CD4-positive, alpha-beta memory T cell (primary cell): ENCODE data around the gene PSME3IP1. TPM values are rescaled to one million over a fixed set of nuclear protein-coding genes. Genes with fewer than 3 reads are reported as not detected.

Experiments used
- CTCF ChIA-PET: fragments of 350-600 bp; sonication (Branson Sonifier 250); formaldehyde crosslinking; loops from one replicate; lab custom pipeline; 2021; ENCODE audit warnings: inconsistent platforms; ENCODE audit not compliant: partially characterized antibody; lab: Charles Lee
- POLR2A ChIA-PET: fragments of 350-600 bp; sonication (Branson Sonifier 250); formaldehyde crosslinking; loops from one replicate; lab custom pipeline; 2021; ENCODE audit not compliant: partially characterized antibody; lab: Charles Lee
- DNase-seq, 5 donors: peaks; one replicate each; pipeline versions ENCODE4 v3.0.0 to v3.0.0-alpha.2; 2020 to 2022; ENCODE audit warnings: mixed read lengths in 1 of 5
- H3K27ac ChIP-seq: one replicate; pipeline ENCODE4 v1.7.0; 2013; ENCODE audit warnings: low read depth, low read length
- H3K27me3 ChIP-seq: 2 replicates; pipeline ENCODE4 v1.7.0; 2013; ENCODE audit warnings: mild to moderate bottlenecking, low read length, moderate library complexity; ENCODE audit not compliant: insufficient read depth
- H3K36me3 ChIP-seq: 2 replicates; pipeline ENCODE4 v1.7.0; 2013; ENCODE audit warnings: mild to moderate bottlenecking, low read length, moderate library complexity; ENCODE audit not compliant: insufficient read depth
- H3K4me1 ChIP-seq: 2 replicates; pipeline ENCODE4 v1.7.0; 2013; ENCODE audit warnings: mild to moderate bottlenecking, low read length, moderate library complexity; ENCODE audit not compliant: insufficient read depth
- H3K4me3 ChIP-seq, 2 donors: one replicate each; pipeline ENCODE4 v1.7.0; 2013; ENCODE audit warnings: low read length in 2 of 2, mild to moderate bottlenecking in 1 of 2
- H3K9me3 ChIP-seq, 2 donors: one replicate each; pipeline ENCODE4 v1.7.0; 2013; ENCODE audit warnings: low read length in 2 of 2, control low read depth in 1 of 2; ENCODE audit not compliant: control insufficient read depth in 1 of 2
- H3K27ac Mint-ChIP-seq, 7 donors: one replicate each; pipeline ENCODE4 v1.8.0; 2020 to 2021; ENCODE audit warnings: mixed read lengths in 7 of 7, mild to moderate bottlenecking in 6 of 7, inconsistent platforms in 3 of 7, moderate library complexity in 3 of 7
- H3K27me3 Mint-ChIP-seq, 2 donors: one replicate each; pipeline ENCODE4 v1.8.0; 2020 to 2021; ENCODE audit warnings: mixed read lengths in 2 of 2
- H3K36me3 Mint-ChIP-seq, 2 donors: one replicate each; pipeline ENCODE4 v1.8.0; 2020 to 2021; ENCODE audit warnings: mixed read lengths in 2 of 2, inconsistent platforms in 1 of 2, mild to moderate bottlenecking in 1 of 2
- H3K4me1 Mint-ChIP-seq, 4 donors: one replicate each; pipeline ENCODE4 v1.8.0; 2020 to 2021; ENCODE audit warnings: mixed read lengths in 4 of 4, mild to moderate bottlenecking in 1 of 4
- H3K4me3 Mint-ChIP-seq, 8 donors: one replicate each; pipeline ENCODE4 v1.8.0; 2020 to 2021; ENCODE audit warnings: mixed read lengths in 8 of 8, mild to moderate bottlenecking in 7 of 8, moderate library complexity in 6 of 8, inconsistent platforms in 3 of 8
- H3K9me3 Mint-ChIP-seq, 8 donors: one replicate each; pipeline ENCODE4 v1.8.0; 2020 to 2021; ENCODE audit warnings: mixed read lengths in 8 of 8, mild to moderate bottlenecking in 5 of 8, inconsistent platforms in 3 of 8, moderate library complexity in 1 of 8
- intact Hi-C: fragments of 100-400 bp; cut with micrococcal nuclease; formaldehyde crosslinking; loops from one replicate; pipeline ENCODE4 v1.15.1; 2023
- polyA plus RNA-seq, 2 donors: library from polyadenylated mRNA; unstranded; fragments of 300-500 nt; fragmentation: Illumina TruSeq; gene quantifications; one replicate each; pipeline ENCODE4 v1.2.3, GENCODE V29; 2021
- total RNA-seq, 2 experiments: library from RNA; stranded (reverse); gene quantifications; one replicate each; pipeline ENCODE4 v1.2.3, GENCODE V29; 2021

Gene PSME3IP1
- total and polyA plus RNA-seq, 4 experiments from 2014 or later: 59.9 to 157 (median 106) TPM

DNA sequence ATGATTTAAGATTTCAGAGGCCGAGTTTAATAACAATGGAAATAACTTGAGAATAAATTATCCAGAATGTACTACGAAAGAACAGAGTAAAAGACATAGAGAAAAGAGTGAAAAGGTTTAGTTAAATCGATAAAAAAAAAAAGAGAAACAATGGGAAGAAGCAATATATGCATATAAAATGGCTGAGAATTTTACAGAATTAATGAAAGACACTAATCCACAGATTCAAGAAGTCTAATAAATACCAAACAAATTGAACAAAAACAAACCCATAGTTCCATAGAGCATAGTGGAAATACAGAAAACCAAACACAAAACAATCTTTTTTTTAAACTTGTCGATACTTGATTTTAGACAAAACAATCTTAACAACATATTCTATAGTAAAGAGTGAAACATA is 1.7 kb downstream of the PSME3IP1 start:
- Histone ChIP-seq H3K27ac (no peak overlapping the region), H3K9me3 (no peaks in the 10 kb centered on the region), H3K4me1 (peaks cover 41% of the 10 kb centered on the region), H3K4me3 (no peak overlapping the region), H3K27me3 (no peaks in the 10 kb centered on the region), H3K36me3 (no peaks in the 10 kb centered on the region)
- Mint-ChIP-seq H3K36me3 (peaks cover 0 to 24% of the 10 kb centered on the region in 2 donors), H3K27ac (peak overlapping the region in 4 of 7 donors; percentile 39 to 95 (median 73)), H3K4me3 (peak overlapping the region in 7 of 8 donors; percentile 54 to 99 (median 97)), H3K27me3 (no peaks in the 10 kb centered on the region), H3K9me3 (no peaks in the 10 kb centered on the region), H3K4me1 (peaks cover 30 to 53% (median 40%) of the 10 kb centered on the region in 4 donors)
- CTCF ChIA-PET: interaction anchor here (0.9 to 1.3 kb wide), 3 partner anchors 13 to 336 kb away, joined by 3 to 4 read pairs (median 3); no protein-coding TSS in a partner anchor
- intact Hi-C loops: loop anchor here (10.0 kb wide), 1 partner anchor 261 kb away; the partner anchor contains the start of genes CIAPIN1 and COQ9
- no peak for DNase-seq
- POLR2A ChIA-PET: interaction anchor here (1.6 kb wide), 1 partner anchor 252 kb away, joined by 4 read pairs; the partner anchor contains the start of gene HERPUD1

DNA sequence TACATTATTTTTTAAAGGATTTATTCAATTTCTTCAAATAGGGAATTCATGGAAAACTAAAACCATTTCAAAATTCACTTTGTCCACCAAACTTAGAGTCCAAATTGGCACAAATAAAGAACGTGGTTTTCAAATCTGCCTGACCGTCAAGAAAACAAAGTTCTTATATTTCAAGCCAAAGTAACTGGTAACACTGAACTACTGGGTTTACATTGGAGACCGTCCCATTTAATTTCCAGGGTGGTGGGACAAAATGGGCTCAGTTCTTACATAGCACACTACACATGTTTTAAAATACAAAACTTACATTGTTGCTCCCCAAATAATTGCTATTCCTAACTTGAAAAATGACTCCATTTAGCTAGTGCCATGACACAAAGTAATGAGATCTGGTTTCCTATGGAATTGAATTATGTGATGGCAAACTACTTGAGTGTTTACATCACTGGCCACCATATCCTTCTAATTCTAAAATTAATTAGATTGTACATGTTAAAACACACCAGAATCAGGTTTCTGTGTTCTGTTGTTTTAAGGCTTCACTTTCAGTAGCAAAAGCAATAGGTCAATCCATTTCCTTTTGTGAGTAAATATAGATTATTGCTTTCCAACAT is 6.5 kb downstream of the PSME3IP1 start:
- DNase-seq: no peak
- Mint-ChIP-seq H3K4me3 (no peak overlapping the region), H3K36me3 (peaks cover 5 to 15% of the 10 kb centered on the region in 2 donors), H3K9me3 (no peaks in the 10 kb centered on the region), H3K27me3 (no peaks in the 10 kb centered on the region), H3K27ac (no peak overlapping the region), H3K4me1 (peaks cover 8 to 22% (median 12%) of the 10 kb centered on the region in 4 donors)
- no peaks in the 10 kb centered on the region for H3K9me3 ChIP-seq
- no peaks in the 10 kb centered on the region for H3K36me3 ChIP-seq
- H3K27me3 ChIP-seq: no peaks in the 10 kb centered on the region
- no peak overlapping the region for H3K27ac ChIP-seq
- ChIA-PET POLR2A (no interaction called here), CTCF (interaction anchor here (1.3 kb wide), 1 partner anchor 240 kb away, joined by 3 read pairs; no protein-coding TSS in a partner anchor)
- H3K4me3 ChIP-seq: no peak overlapping the region
- intact Hi-C loops: no loop called here
- peaks cover 12% of the 10 kb centered on the region for H3K4me1 ChIP-seq

DNA sequence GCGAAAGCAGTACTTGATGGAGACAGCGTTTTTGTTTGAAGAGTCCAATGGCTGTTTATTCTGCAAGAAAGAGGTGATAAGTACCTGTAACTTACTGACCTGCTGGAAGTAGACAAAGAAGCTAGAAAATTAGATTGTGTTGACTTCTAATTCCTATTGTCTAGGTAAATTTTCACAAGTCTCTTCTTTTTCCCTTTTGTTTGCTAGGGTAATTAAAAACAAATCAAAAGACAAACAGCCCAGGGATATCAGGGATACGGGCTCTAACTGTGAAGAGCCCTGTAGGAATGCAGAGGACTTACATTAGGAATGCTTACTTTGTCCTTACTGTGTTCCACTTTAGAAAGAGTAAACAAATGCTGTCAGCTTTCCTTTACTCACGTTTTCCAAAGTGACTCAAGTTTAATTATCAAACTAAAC is 7.0 kb downstream of the PSME3IP1 start:
- no peaks in the 10 kb centered on the region for H3K27me3 Mint-ChIP-seq
- ChIA-PET CTCF (no interaction called here), POLR2A (no interaction called here)
- Histone ChIP-seq H3K27ac (no peak overlapping the region), H3K27me3 (no peaks in the 10 kb centered on the region), H3K36me3 (no peaks in the 10 kb centered on the region), H3K4me1 (peaks cover 8% of the 10 kb centered on the region), H3K9me3 (no peaks in the 10 kb centered on the region), H3K4me3 (no peak overlapping the region)
- H3K4me1 Mint-ChIP-seq: peaks cover 3 to 18% (median 7%) of the 10 kb centered on the region in 4 donors
- H3K9me3 Mint-ChIP-seq: no peaks in the 10 kb centered on the region
- no peak overlapping the region for H3K27ac Mint-ChIP-seq
- H3K36me3 Mint-ChIP-seq: peaks cover 7 to 16% of the 10 kb centered on the region in 2 donors
- DNase-seq: no peak
- intact Hi-C loops: no loop called here
- no peak overlapping the region for H3K4me3 Mint-ChIP-seq

DNA sequence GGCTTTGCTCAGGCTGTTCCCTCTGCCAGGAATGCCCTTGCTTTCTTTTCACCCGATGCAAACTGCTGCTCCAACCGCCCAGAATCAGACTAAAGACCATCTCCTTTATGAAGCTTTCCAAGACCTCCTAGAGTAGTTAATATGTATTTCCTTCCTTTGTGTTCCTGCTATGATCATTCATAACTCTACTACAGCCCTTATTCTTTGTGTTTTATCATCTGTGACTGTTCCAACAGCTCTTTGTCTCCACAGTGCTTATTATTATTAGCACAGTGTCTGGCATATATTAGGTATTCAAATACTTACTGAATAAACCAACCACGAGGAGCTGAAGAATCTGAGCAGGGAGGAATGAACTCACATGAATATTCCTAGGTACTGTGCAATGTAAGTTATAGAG is 7.6 kb downstream of the PSME3IP1 start:
- H3K27me3 ChIP-seq: no peaks in the 10 kb centered on the region
- no peaks in the 10 kb centered on the region for H3K36me3 ChIP-seq
- Mint-ChIP-seq H3K27ac (peak overlapping the region in 3 of 7 donors; percentile 8 to 68 (median 18)), H3K27me3 (no peaks in the 10 kb centered on the region), H3K36me3 (peaks cover 10 to 18% of the 10 kb centered on the region in 2 donors), H3K4me3 (no peak overlapping the region), H3K4me1 (peaks cover 0 to 16% (median 7%) of the 10 kb centered on the region in 4 donors), H3K9me3 (no peaks in the 10 kb centered on the region)
- peaks cover 3% of the 10 kb centered on the region for H3K4me1 ChIP-seq
- no peak overlapping the region for H3K4me3 ChIP-seq
- ChIA-PET POLR2A (no interaction called here), CTCF (interaction anchor here (0.7 kb wide), 1 partner anchor 82 kb away, joined by 3 read pairs; no protein-coding TSS in a partner anchor)
- intact Hi-C loops: no loop called here
- H3K9me3 ChIP-seq: no peaks in the 10 kb centered on the region
- DNase-seq: no peak
- no peak overlapping the region for H3K27ac ChIP-seq

DNA sequence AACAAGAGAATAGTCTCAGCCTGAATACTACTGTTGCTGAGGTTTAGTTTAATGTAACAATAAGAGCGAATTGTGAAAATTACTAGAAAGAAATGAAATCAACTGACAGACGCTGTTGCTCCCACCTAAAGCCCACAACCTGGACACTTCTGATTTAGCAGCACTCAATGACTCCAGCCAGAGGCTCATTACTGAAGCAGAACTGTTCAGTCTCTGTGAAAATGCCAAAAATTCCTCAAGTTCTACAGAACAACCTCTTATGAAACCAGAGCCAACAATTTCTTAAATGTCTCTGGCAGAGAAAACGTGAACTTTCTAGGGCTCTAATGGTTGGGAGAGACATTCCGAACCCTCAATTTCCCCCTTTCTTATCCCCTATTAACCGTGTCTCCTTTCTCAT is 9.9 kb downstream of the PSME3IP1 start:
- peak overlapping the region in 2 of 7 donors; percentile 2 to 77 for H3K27ac Mint-ChIP-seq
- POLR2A ChIA-PET: no interaction called here

DNA sequence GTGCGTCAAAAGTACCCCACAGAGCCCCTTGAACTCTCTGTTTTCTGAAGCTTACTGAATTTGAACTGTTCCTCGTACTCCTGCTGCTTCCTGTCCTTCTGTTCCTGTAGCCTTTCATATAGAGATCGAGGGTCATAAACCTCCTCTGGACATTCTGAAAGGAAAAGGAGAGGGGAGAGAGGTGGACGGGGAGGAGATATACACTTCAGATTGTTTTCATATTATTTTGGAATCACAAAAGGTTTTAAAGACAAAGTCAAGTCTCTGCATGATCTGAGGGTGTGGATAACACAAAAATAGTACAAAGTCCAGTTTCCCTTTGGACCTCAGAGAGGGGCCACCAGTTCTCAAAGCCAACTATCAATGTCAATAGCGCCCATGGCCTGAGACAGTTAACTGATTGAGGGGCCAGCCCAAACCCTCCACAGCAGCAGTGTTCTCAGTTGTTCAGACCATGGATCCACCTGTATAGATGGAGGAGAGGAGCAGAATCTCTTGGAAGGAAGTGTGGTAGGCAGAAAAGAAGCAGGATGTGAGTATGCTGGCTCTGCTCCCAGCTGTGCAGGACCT is 13.0 kb downstream of the PSME3IP1 start:
- CTCF ChIA-PET: interaction anchor here (1.2 kb wide), 1 partner anchor 28 kb away, joined by 3 read pairs; no protein-coding TSS in a partner anchor
- H3K4me1 ChIP-seq: peaks cover 2% of the 10 kb centered on the region
- Mint-ChIP-seq H3K27ac (no peak overlapping the region), H3K9me3 (no peaks in the 10 kb centered on the region), H3K27me3 (no peaks in the 10 kb centered on the region), H3K4me3 (no peak overlapping the region), H3K4me1 (peaks cover 0 to 9% (median 5%) of the 10 kb centered on the region in 4 donors), H3K36me3 (peaks cover 40 to 52% of the 10 kb centered on the region in 2 donors)
- DNase-seq: no peak
- no peak overlapping the region for H3K27ac ChIP-seq
- H3K9me3 ChIP-seq: no peaks in the 10 kb centered on the region
- peaks cover 32% of the 10 kb centered on the region for H3K36me3 ChIP-seq
- intact Hi-C loops: no loop called here
- H3K4me3 ChIP-seq: no peak overlapping the region
- POLR2A ChIA-PET: no interaction called here
- no peaks in the 10 kb centered on the region for H3K27me3 ChIP-seq

More for the DNA sequence above, 9.9 kb downstream of the PSME3IP1 start:
- no peak overlapping the region for H3K27ac ChIP-seq
- no peaks in the 10 kb centered on the region for H3K27me3 ChIP-seq
- H3K4me1 ChIP-seq: no peaks in the 10 kb centered on the region
- Mint-ChIP-seq H3K36me3 (peaks cover 29 to 38% of the 10 kb centered on the region in 2 donors), H3K9me3 (no peaks in the 10 kb centered on the region), H3K4me3 (no peak overlapping the region), H3K27me3 (no peaks in the 10 kb centered on the region), H3K4me1 (peaks cover 0 to 9% (median 3%) of the 10 kb centered on the region in 4 donors)
- no peak for DNase-seq
- intact Hi-C loops: no loop called here
- peaks cover 19% of the 10 kb centered on the region for H3K36me3 ChIP-seq
- CTCF ChIA-PET: no interaction called here
- no peaks in the 10 kb centered on the region for H3K9me3 ChIP-seq
- H3K4me3 ChIP-seq: no peak overlapping the region

DNA sequence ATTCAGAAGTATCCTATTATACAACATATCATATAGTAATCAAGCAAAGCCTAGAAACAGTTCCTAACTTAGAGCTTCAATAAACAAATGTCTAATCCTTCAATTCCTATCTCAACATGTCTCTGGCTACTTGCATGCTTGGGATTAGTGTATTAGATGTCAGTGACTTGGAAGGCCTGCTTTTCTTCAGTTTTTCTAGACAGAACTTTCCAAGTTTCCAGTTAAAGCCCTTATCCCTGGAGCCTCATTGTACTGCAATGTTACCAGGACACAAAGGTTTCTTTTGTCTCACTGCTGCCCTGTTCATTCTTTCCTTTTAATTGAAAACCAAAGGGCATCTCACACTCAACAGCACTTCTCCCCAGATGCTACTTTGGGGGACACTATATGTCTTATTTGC is 16.5 kb downstream of the PSME3IP1 start:
- Mint-ChIP-seq H3K27me3 (no peaks in the 10 kb centered on the region), H3K9me3 (no peaks in the 10 kb centered on the region), H3K36me3 (peaks cover 48 to 68% of the 10 kb centered on the region in 2 donors), H3K27ac (no peak overlapping the region), H3K4me1 (peaks cover 7 to 16% (median 11%) of the 10 kb centered on the region in 4 donors), H3K4me3 (no peak overlapping the region)
- ChIA-PET CTCF (interaction anchor here (1.2 to 5.5 kb wide), 4 partner anchors 77 to 204 kb away, joined by 6 to 60 read pairs (median 43); partner anchors contain the start of gene CPNE2), POLR2A (no interaction called here)
- H3K27ac ChIP-seq: no peak overlapping the region
- intact Hi-C loops: loop anchor here (5.0 kb wide), 1 partner anchor 42 kb away; no protein-coding TSS in a partner anchor
- peaks cover 5% of the 10 kb centered on the region for H3K4me1 ChIP-seq
- H3K27me3 ChIP-seq: no peaks in the 10 kb centered on the region
- H3K4me3 ChIP-seq: no peak overlapping the region
- no peaks in the 10 kb centered on the region for H3K9me3 ChIP-seq
- H3K36me3 ChIP-seq: peaks cover 54% of the 10 kb centered on the region
- DNase-seq: no peak
